ENCODE results near the gene RIMKLB.

The RIMKLB gene

GRCh38 chr12:8685051-8685450 lies 12.7 kb upstream of the RIMKLB start:
- H2AFZ ChIP-seq (ENCODE audit: low read length): no peak overlapping the region
- no peak overlapping the region for H3K27ac ChIP-seq (ENCODE audit: low read depth, low read length, poor library complexity, severe bottlenecking)
- no peaks in the 10 kb centered on the region for H3K36me3 ChIP-seq (ENCODE audit: insufficient read depth, low read length)
- no peaks in the 10 kb centered on the region for H3K79me2 ChIP-seq (ENCODE audit: insufficient read depth, low read length)
- no peaks in the 10 kb centered on the region for H4K20me1 ChIP-seq (ENCODE audit: insufficient read depth, low read length)
- H3K4me2 ChIP-seq (ENCODE audit: low read length): no peak overlapping the region
- no peak overlapping the region for H3K9ac ChIP-seq (ENCODE audit: low read length)
- no peaks in the 10 kb centered on the region for H3F3A ChIP-seq (ENCODE audit: insufficient read depth, low read length)
- H3K27me3 ChIP-seq (ENCODE audit: insufficient read depth, low read length): no peaks in the 10 kb centered on the region
- no peak overlapping the region for H3K4me3 ChIP-seq (ENCODE audit: low read depth, low read length, poor library complexity, severe bottlenecking)
- TF ChIP-seq EZH2 (IDR thresholded peaks at IDR 0.05; ENCODE audit: borderline replicate concordance, low read length): no peak
- no peak for TF ChIP-seq CTCF (IDR thresholded peaks at IDR 0.05; ENCODE audit: low read length)
- no peaks in the 10 kb centered on the region for H3K9me3 ChIP-seq (ENCODE audit: low read length)
- no peaks in the 10 kb centered on the region for H3K9me2 ChIP-seq (ENCODE audit: low read depth, low read length)
- peaks cover 52% of the 10 kb centered on the region for H3K4me1 ChIP-seq (ENCODE audit: insufficient read depth, low read length, severe bottlenecking)

- no peaks in the 10 kb centered on the region for H3K36me3 ChIP-seq (ENCODE audit: insufficient read depth, low read length)
- peaks cover 62% of the 10 kb centered on the region for H3K4me1 ChIP-seq (ENCODE audit: insufficient read depth, low read length, severe bottlenecking)
- H4K20me1 ChIP-seq (ENCODE audit: insufficient read depth, low read length): no peaks in the 10 kb centered on the region
- TF ChIP-seq EZH2 (IDR thresholded peaks at IDR 0.05; ENCODE audit: borderline replicate concordance, low read length) (no peak), CTCF (IDR thresholded peaks at IDR 0.05; ENCODE audit: low read length) (no peak)
- peak overlapping the region; percentile 7; the same call in 1 of the 2 replicates for H3K9ac ChIP-seq (ENCODE audit: low read length)
- no peaks in the 10 kb centered on the region for H3K9me3 ChIP-seq (ENCODE audit: low read length)
- peak overlapping the region; percentile 60 for H3K27ac ChIP-seq (ENCODE audit: low read depth, low read length, poor library complexity, severe bottlenecking)
- H3K4me2 ChIP-seq (ENCODE audit: low read length): peak overlapping the region; percentile 45
- H3K4me3 ChIP-seq (ENCODE audit: low read depth, low read length, poor library complexity, severe bottlenecking): no peak overlapping the region
- no peaks in the 10 kb centered on the region for H3K9me2 ChIP-seq (ENCODE audit: low read depth, low read length)
- no peaks in the 10 kb centered on the region for H3K79me2 ChIP-seq (ENCODE audit: insufficient read depth, low read length)
- H3F3A ChIP-seq (ENCODE audit: insufficient read depth, low read length): no peaks in the 10 kb centered on the region
- 0 out of 2 replicates have a peak overlapping the region, but pooled peaks have one; percentile 0 for H2AFZ ChIP-seq (ENCODE audit: low read length)
- H3K27me3 ChIP-seq (ENCODE audit: insufficient read depth, low read length): no peaks in the 10 kb centered on the region
Observed at GRCh38 chr12:8687846-8688601, 9.8 kb upstream of the RIMKLB start.

- Histone ChIP-seq H2AFZ (ENCODE audit: low read length) (no peak overlapping the region), H3K4me1 (ENCODE audit: insufficient read depth, low read length, severe bottlenecking) (peaks cover 66% of the 10 kb centered on the region), H3K9me2 (ENCODE audit: low read depth, low read length) (no peaks in the 10 kb centered on the region), H3K9me3 (ENCODE audit: low read length) (no peaks in the 10 kb centered on the region), H3K9ac (ENCODE audit: low read length) (no peak overlapping the region), H3F3A (ENCODE audit: insufficient read depth, low read length) (no peaks in the 10 kb centered on the region), H3K36me3 (ENCODE audit: insufficient read depth, low read length) (no peaks in the 10 kb centered on the region), H3K27me3 (ENCODE audit: insufficient read depth, low read length) (no peaks in the 10 kb centered on the region), H3K4me3 (ENCODE audit: low read depth, low read length, poor library complexity, severe bottlenecking) (no peak overlapping the region), H3K27ac (ENCODE audit: low read depth, low read length, poor library complexity, severe bottlenecking) (peak overlapping the region; percentile 96), H3K79me2 (ENCODE audit: insufficient read depth, low read length) (no peaks in the 10 kb centered on the region), H3K4me2 (ENCODE audit: low read length) (no peak overlapping the region), H4K20me1 (ENCODE audit: insufficient read depth, low read length) (no peaks in the 10 kb centered on the region)
- TF ChIP-seq CTCF (IDR thresholded peaks at IDR 0.05; ENCODE audit: low read length): no peak
- no peak for TF ChIP-seq EZH2 (IDR thresholded peaks at IDR 0.05; ENCODE audit: borderline replicate concordance, low read length)
Observed at GRCh38 chr12:8689681-8690080, 8.1 kb upstream of the RIMKLB start.
